HG03135 (cell line): ENCODE data around the gene NEK2.

Experiments
- ATAC-seq: cut with Tn5 transposase; IDR thresholded peaks from one replicate; pipeline ENCODE4 v1.9.1; 2021; ENCODE audit warnings: mild to moderate bottlenecking, moderate library complexity; ENCODE audit not compliant: unreplicated experiment

NEK2 gene

GRCh38 chr1:211612786-211613107 is 62.7 kb downstream of the NEK2 start:
- ATAC-seq, result no peak
